Activated CD4-positive, alpha-beta T cell treated with anti-CD3 and anti-CD28 coated beads, Interleukin-2, amount 50 U/mL, for 16 hours (primary cell): ENCODE measurements around the gene DDX25.

Source experiments
- DNase-seq: peaks from one replicate; pipeline ENCODE4 v3.0.0-alpha.2; 2020

Gene DDX25

GRCh38 chr11:125939081-125939521 is 34.8 kb downstream of the DDX25 start:
- no peak for DNase-seq

- no peak for DNase-seq
These were observed 35.8 kb downstream of the DDX25 start for GRCh38 chr11:125940145-125940544.

GRCh38 chr11:125941267-125941618 is 36.9 kb downstream of the DDX25 start:
- no peak for DNase-seq

GRCh38 chr11:125941619-125942611 is 37.6 kb downstream of the DDX25 start:
- peak; percentile 43 for DNase-seq

- no peak for DNase-seq
These were observed 38.6 kb downstream of the DDX25 start for GRCh38 chr11:125942771-125943428.

GRCh38 chr11:125943661-125944349 is 39.5 kb downstream of the DDX25 start:
- DNase-seq = no peak

- no peak for DNase-seq
These were observed 40.2 kb downstream of the DDX25 start for GRCh38 chr11:125944350-125945010.

GRCh38 chr11:125945011-125945796 is 40.9 kb downstream of the DDX25 start:
- DNase-seq = no peak

GRCh38 chr11:125945797-125946520 is 41.7 kb downstream of the DDX25 start, which contains the start of gene VSIG10L2:
TSS of gene VSIG10L2 (plus strand) at chr11:125946044. CDS start at chr11:125946056, 12 bp downstream.
- DNase-seq = no peak

- DNase-seq = no peak
These were observed 42.6 kb downstream of the DDX25 start for GRCh38 chr11:125946712-125947418.

GRCh38 chr11:125947419-125948277 is 43.3 kb downstream of the DDX25 start:
- no peak for DNase-seq

- no peak for DNase-seq
These were observed 44.2 kb downstream of the DDX25 start for GRCh38 chr11:125948278-125949051.

- no peak for DNase-seq
These were observed 45.2 kb downstream of the DDX25 start for GRCh38 chr11:125949271-125950177.

GRCh38 chr11:125950178-125950490 is 45.8 kb downstream of the DDX25 start:
- no peak for DNase-seq

- no peak for DNase-seq
These were observed 46.7 kb downstream of the DDX25 start for GRCh38 chr11:125950696-125951651.

GRCh38 chr11:125951731-125952130 is 47.4 kb downstream of the DDX25 start:
- DNase-seq = no peak

- no peak for DNase-seq
These were observed 48.3 kb downstream of the DDX25 start for GRCh38 chr11:125952559-125952958.
